HG03039 (cell line): ENCODE measurements around the gene OST4.
A peak's percentile ranks its signal among the peaks of the same experiment; 100 is the strongest.

Experiments
- ATAC-seq: cut with Tn5 transposase; IDR thresholded peaks from one replicate; pipeline ENCODE4 v1.9.1; 2021; ENCODE audit warnings: mild to moderate bottlenecking, moderate library complexity; ENCODE audit not compliant: unreplicated experiment

Gene OST4

DNA sequence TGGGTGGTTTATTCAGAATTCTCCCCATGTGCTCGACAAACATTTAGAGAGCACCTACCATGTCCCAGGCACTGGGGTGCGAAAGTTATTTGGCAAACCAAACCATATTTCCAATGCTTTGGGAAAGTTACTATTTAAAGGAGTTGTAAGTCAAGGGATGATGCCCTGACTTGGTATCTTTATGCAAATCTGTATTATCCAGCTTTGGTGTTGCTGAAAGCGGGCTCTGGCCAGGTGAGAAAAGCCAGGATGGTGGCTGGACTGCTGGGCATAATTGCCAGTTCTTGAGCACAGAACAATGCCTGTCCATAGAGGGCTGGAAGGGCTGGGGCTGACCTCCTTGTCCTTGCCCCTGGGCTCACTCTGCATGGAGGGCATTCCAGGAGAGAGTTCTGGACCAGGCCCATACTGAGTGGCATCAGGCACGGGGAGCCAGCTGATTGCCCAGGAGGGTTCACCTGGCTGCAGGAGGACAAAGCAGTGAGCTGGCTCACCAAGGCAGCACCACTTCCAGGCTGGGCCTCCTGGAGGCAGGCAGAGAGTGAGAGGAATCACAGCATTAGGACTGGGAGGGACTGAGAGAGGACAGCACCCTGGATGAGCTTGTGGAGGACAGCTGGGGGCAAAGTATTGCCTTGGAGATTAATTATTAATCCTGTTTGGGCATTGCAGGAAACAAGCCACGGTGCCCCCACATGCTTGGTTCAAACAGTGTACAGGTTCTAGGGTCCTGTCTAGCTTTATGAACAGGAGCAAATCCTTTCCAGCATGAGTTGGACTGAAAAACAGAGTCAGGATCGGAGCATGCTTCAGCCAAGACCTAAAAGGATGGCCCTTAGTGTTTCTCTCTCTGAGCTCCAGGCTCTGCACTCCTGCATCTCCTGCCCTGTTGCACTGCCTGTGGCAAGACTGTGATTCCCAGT is 22.2 kb upstream of the OST4 start:
- no peak for ATAC-seq

- no peak for ATAC-seq
Observed at GRCh38 chr2:27092696-27093429, 21.4 kb upstream of the OST4 start.

DNA sequence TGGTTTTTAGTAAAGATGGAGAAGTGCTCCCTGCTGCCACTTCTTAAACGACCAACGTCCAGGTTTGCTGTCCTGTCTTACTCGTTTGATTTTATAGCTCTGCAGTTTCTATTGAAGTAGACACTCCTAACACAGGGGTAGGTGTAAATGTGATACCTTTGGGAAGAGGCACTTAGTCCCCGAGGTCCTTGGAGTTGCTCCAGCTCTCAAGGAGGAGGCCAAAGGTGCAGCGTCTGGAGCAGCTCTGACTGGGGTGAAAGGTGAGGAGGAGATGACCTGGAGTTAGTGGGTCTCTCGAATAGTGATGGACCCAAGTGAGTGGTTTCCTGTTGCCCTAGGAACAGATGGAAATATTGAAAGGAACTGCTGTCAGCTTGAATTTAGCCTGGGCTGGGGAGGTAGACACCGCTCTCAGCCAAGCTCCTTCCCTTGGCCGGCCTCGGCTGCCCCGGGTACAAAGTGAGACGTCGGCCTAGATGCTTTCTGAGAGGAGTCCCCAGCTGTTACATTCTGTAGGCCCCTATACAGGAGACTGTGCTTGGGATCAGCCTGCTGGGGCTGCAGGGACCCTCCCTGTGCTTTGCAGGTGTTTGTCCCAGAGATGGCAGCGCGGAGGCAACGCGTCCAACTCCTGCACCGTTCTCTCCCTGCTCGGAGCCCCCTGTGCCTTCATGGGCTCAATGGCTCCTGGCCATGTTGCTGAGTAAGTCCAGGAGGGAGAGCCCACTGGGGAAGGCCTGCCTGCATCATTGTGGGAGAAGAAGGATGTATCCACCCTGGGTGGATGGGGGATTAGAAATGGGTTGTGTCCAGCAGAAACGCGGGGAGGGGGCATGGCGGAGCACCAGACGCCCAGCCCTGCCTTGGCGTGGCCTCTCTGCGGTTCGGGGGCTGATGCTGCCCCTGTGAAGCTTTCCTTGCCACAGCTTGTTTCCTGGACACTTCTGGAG is 20.6 kb upstream of the OST4 start:
- no peak for ATAC-seq

DNA sequence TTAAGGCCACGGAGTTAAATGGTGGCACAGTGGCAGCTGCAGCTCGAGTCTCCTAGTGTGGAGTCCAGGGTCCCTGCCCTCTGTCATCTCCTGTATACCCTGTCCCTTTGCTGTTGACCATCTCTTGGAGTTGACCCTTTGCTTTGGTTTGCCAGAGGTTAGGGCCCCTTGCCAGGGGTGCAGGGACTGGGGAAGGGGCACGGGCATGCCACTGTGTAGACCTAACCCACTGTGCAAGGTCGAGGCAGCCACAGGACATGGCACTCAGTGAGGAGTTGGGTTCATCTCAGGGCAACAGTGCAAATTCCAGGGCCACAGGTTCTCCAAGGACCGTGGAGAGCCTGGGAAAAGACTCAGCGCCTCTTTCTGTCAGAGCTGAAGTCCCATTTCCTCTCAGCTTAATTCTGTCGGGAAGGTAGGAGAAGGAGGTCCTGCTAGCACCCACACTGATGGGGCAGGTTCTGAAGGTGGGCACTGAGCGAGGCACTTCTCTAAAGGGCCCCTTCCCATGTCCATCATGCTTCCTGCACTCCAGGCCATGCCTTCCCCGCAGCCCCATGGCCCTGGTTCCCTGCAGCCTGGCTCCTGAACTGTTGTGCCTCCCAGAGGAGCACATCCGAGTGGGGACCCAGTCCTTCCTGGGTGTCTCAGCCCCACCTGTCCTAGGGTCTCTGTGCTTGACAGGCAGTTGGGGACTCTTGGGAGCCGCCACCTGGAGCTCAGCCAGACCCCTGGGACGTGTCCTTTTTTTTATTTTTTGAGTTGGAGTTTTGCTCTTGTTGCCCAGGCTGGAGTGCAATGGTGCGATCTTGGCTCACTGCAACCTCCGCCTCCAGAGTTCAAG is 17.9 kb upstream of the OST4 start:
- no peak for ATAC-seq

GRCh38 chr2:27088634-27089033 is 17.2 kb upstream of the OST4 start:
- no peak for ATAC-seq

DNA sequence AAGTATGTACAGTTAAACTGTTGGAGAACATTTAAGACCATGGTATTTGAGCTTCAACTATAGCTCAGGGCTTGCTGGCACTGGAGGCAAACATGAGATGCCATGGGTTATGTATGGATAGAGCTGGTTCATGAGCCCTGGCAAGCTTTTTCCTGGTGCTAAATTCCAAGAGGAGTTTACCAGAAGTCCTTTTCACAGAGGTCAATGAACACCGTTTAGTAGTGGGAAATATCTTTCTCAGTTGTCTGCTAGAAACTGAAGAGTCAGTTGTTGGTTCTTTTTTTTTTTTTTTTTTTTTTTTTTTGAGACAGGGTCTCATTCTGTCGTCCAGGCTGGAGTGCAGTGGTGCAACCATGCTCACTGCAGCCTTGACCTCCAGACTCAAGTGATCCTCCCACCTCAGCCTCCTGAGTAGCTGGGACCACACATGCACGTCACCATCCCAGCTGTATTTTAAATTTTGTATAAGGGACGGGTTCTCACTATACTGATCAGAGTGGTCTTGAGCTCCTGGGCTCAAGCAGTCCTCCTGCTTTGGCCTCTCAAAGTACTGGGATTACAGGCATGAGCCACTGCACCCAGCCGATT is 16.5 kb upstream of the OST4 start:
- ATAC-seq: no peak

DNA sequence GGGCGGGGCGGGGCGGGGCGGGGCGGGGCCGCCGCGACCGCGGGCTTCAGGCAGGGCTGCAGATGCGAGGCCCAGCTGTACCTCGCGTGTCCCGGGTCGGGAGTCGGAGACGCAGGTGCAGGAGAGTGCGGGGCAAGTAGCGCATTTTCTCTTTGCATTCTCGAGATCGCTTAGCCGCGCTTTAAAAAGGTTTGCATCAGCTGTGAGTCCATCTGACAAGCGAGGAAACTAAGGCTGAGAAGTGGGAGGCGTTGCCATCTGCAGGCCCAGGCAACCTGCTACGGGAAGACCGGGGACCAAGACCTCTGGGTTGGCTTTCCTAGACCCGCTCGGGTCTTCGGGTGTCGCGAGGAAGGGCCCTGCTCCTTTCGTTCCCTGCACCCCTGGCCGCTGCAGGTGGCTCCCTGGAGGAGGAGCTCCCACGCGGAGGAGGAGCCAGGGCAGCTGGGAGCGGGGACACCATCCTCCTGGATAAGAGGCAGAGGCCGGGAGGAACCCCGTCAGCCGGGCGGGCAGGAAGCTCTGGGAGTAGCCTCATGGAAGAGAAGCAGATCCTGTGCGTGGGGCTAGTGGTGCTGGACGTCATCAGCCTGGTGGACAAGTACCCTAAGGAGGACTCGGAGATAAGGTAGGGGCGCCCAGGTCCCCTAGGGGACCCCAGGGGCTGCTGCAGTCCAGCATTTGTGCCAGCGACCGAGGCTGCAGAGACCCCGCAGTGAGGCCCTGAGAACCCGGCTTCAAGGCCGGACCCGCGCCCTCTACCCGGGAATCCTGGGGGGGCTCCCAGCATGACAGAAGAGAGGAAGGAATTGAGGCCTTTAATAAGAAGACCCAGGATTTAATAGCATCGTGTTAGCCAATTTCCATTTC is 15.5 kb upstream of the OST4 start, which contains the start of gene KHK:
Gene KHK, plus strand, starts transcription at position 49 of the 870 bp plus-strand sequence. Its CDS starts 488 bp downstream, at position 537.
- no peak for ATAC-seq

- ATAC-seq: peak; percentile 64
Observed at GRCh38 chr2:27086090-27086723, 14.8 kb upstream of the OST4 start.

GRCh38 chr2:27085673-27086089 is 14.2 kb upstream of the OST4 start:
- no peak for ATAC-seq

DNA sequence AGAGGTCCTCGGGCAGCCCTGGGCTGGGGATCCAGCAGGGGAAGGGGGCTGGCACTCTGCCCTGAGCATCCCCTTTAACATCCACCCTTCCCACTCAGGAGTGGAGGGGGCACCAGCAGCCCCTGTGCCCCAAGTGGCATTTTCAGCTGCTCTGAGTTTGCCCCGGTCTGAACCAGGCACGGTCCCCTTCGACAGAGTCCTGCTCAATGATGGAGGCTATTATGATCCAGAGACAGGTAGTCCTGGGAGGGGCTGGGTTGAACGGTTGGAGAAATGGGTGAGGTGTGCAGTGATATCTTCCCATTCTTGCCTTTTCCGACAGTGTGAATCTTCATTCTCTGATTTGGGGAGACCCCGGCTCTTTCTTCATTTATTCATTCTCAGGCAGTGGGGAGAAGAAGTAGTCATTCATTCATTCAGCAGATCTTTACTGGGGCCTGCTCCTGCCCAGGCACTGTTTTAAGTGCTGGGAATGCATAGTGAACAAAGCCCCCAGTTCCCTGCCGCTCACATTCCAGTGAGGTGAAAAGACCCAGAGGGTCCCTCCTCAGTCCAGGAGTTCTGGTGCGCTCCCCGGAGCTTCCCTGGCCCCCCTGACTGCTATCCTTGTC is 13.7 kb upstream of the OST4 start:
- ATAC-seq: no peak

- no peak for ATAC-seq
Observed at GRCh38 chr2:27084297-27085061, 13.0 kb upstream of the OST4 start.

- ATAC-seq: no peak
Observed at GRCh38 chr2:27083410-27084296, 12.2 kb upstream of the OST4 start.

DNA sequence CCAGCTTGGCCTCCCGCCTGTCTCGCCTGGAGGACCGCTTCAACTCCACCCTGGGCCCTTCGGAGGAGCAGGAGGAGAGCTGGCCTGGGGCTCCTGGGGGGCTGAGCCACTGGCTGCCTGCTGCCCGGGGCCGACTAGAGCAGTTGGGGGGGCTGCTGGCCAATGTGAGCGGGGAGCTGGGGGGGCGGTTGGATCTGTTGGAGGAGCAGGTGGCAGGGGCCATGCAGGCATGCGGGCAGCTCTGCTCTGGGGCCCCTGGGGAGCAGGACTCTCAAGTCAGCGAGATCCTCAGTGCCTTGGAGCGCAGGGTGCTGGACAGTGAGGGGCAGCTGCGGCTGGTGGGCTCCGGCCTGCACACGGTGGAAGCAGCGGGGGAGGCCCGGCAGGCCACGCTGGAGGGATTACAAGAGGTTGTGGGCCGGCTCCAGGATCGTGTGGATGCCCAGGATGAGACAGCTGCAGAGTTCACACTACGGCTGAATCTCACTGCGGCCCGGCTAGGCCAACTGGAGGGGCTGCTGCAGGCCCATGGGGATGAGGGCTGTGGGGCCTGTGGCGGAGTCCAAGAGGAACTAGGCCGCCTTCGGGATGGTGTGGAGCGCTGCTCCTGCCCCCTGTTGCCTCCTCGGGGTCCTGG is 11.4 kb upstream of the OST4 start:
- no peak for ATAC-seq

- ATAC-seq: no peak
Observed at GRCh38 chr2:27081984-27082772, 10.7 kb upstream of the OST4 start.

- no peak for ATAC-seq
Observed at GRCh38 chr2:27080603-27080936, 9.1 kb upstream of the OST4 start.
